ENCODE measurements around the gene WHAMM. TPM values are rescaled to one million over a fixed set of nuclear protein-coding genes. Genes with fewer than 3 reads are reported as not detected.

Gene WHAMM
- total RNA-seq, 2 experiments from 2014 or later: 4.2 to 5.3 TPM

DNA sequence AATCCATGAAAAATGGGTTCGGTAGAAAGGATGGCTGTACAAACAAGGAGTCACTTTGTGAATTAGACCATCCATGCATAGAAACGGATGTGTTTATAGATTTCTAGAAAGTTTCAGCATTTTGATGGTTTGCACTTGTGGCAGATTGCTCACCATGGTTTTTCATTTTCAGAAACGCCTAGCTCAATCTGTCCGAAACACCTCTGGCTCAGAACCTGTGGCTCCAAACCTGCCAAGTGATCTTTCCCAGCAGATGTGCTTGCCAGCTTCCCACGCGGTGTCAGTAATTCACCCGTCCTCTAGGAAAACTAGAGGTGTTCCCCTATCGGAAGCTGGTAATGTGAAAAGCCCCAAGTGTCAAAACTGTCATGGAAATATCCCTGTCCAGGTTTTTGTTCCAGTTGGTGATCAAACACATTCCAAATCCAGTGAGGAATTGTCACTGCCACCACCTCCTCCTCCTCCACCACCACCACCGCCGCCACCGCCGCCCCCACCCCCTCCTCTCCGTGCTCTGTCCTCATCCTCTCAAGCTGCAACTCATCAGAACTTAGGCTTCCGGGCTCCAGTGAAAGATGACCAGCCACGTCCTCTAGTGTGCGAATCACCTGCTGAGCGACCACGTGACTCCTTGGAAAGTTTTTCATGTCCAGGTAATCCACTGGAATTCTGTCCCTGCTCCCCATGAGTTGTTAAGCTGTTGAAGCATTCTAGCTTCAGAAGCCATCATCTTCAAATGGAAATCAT is 21.2 kb downstream of the WHAMM start:
- H3K36me3 Mint-ChIP-seq: peaks cover 77% of the 10 kb centered on the region
- no peak for DNase-seq
- intact Hi-C loops (cut with micrococcal nuclease): loop anchor here (5.0 kb wide), 1 partner anchor 122 kb away; the partner anchor contains the start of gene HOMER2
- H3K4me1 Mint-ChIP-seq (ENCODE audit: low read depth): peaks cover 28% of the 10 kb centered on the region
- POLR2A ChIA-PET: no interaction called here
- H3K9me3 Mint-ChIP-seq: no peaks in the 10 kb centered on the region
- no peaks in the 10 kb centered on the region for H3K27me3 Mint-ChIP-seq
- H3K4me3 Mint-ChIP-seq: no peak overlapping the region
- CTCF ChIA-PET: interaction anchor here (1.5 kb wide), 1 partner anchor 19 kb away, joined by 3 read pairs; no protein-coding TSS in a partner anchor
- H3K27ac Mint-ChIP-seq: no peak overlapping the region

- intact Hi-C loops (cut with micrococcal nuclease): loop anchor here (1.0 to 5.0 kb wide), 3 partner anchors 21 to 120 kb away; partner anchors contain the start of gene HOMER2
- H3K27me3 Mint-ChIP-seq: no peaks in the 10 kb centered on the region
- DNase-seq: no peak
- H3K27ac Mint-ChIP-seq: no peak overlapping the region
- ChIA-PET POLR2A (interaction anchor here (1.2 to 2.1 kb wide), 2 partner anchors 21 to 23 kb away, joined by 3 to 19 read pairs; no protein-coding TSS in a partner anchor), CTCF (interaction anchor here (0.6 to 1.2 kb wide), 6 partner anchors 15 to 168 kb away, joined by 3 to 6 read pairs (median 3); no protein-coding TSS in a partner anchor)
- peaks cover 81% of the 10 kb centered on the region for H3K36me3 Mint-ChIP-seq
- no peaks in the 10 kb centered on the region for H3K9me3 Mint-ChIP-seq
- H3K4me1 Mint-ChIP-seq (ENCODE audit: low read depth): peaks cover 28% of the 10 kb centered on the region
- no peak overlapping the region for H3K4me3 Mint-ChIP-seq
These were observed 22.6 kb downstream of the WHAMM start for GRCh38 chr15:82831894-82832600.

- H3K36me3 Mint-ChIP-seq: peaks cover 86% of the 10 kb centered on the region
- intact Hi-C loops (cut with micrococcal nuclease): loop anchor here (1.0 to 5.0 kb wide), 3 partner anchors 21 to 120 kb away; partner anchors contain the start of gene HOMER2
- H3K27ac Mint-ChIP-seq: peak overlapping the region; percentile 50
These were observed 23.4 kb downstream of the WHAMM start for GRCh38 chr15:82832601-82833361.

GRCh38 chr15:82833362-82833682 is 23.9 kb downstream of the WHAMM start:
- intact Hi-C loops (cut with micrococcal nuclease): loop anchor here (5.0 kb wide), 1 partner anchor 119 kb away; the partner anchor contains the start of gene HOMER2
- Mint-ChIP-seq H3K27me3 (no peaks in the 10 kb centered on the region), H3K27ac (no peak overlapping the region), H3K4me3 (no peak overlapping the region), H3K36me3 (peaks cover 85% of the 10 kb centered on the region), H3K4me1 (ENCODE audit: low read depth) (peaks cover 22% of the 10 kb centered on the region), H3K9me3 (no peaks in the 10 kb centered on the region)
- ChIA-PET CTCF (interaction anchor here (0.7 to 1.2 kb wide), 6 partner anchors 16 to 167 kb away, joined by 3 to 6 read pairs (median 3); no protein-coding TSS in a partner anchor), POLR2A (interaction anchor here (1.2 to 2.1 kb wide), 2 partner anchors 23 to 25 kb away, joined by 3 to 19 read pairs; no protein-coding TSS in a partner anchor)
- no peak for DNase-seq

More at GRCh38 chr15:82832601-82833361, 23.4 kb downstream of the WHAMM start:
- H3K4me3 Mint-ChIP-seq: no peak overlapping the region
- no peaks in the 10 kb centered on the region for H3K9me3 Mint-ChIP-seq
- DNase-seq: peak; percentile 67
- ChIA-PET POLR2A (interaction anchor here (1.2 to 2.1 kb wide), 2 partner anchors 22 to 24 kb away, joined by 3 to 19 read pairs; no protein-coding TSS in a partner anchor), CTCF (interaction anchor here (0.6 to 1.2 kb wide), 8 partner anchors 16 to 1801 kb away, joined by 3 to 6 read pairs (median 3); no protein-coding TSS in a partner anchor)
- peaks cover 28% of the 10 kb centered on the region for H3K4me1 Mint-ChIP-seq (ENCODE audit: low read depth)
- no peaks in the 10 kb centered on the region for H3K27me3 Mint-ChIP-seq

DNA sequence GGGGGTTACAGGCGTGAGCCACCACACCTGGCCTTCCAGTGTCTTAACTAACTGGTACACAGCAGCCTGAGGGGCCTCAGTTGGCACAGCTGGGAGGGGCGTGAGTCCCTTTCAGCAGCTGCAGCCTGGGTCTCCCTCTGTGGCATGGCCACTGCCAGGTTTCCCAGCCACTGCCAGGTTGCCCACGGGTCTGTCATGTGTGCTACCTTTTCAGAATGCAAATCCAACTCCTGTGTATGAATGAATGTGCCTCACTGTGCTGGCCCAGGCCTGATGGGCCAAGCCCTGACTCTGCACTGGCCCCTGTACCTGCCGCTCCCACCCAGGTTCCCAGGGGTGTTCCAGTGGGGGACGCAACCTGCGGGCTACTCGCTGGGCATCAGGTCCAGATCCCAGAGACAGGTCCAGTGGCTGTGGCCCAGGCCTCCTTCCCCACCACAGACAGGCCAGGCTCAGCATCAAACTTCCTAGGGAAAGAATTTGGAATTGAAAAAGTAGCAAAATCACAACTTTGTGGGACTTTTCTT is 26.0 kb downstream of the WHAMM start:
- intact Hi-C loops (cut with micrococcal nuclease): no loop called here
- no peak for DNase-seq
- Mint-ChIP-seq H3K4me1 (ENCODE audit: low read depth) (peaks cover 21% of the 10 kb centered on the region), H3K27ac (no peak overlapping the region), H3K9me3 (peaks cover 7% of the 10 kb centered on the region), H3K4me3 (no peak overlapping the region), H3K27me3 (no peaks in the 10 kb centered on the region), H3K36me3 (peaks cover 70% of the 10 kb centered on the region)
- ChIA-PET CTCF (no interaction called here), POLR2A (no interaction called here)

GRCh38 chr15:82838096-82838735 is 28.8 kb downstream of the WHAMM start:
- peaks cover 2% of the 10 kb centered on the region for H3K4me1 Mint-ChIP-seq (ENCODE audit: low read depth)
- DNase-seq: no peak
- CTCF ChIA-PET: interaction anchor here (1.1 to 1.3 kb wide), 2 partner anchors 11 to 172 kb away, joined by 3 to 4 read pairs; no protein-coding TSS in a partner anchor
- intact Hi-C loops (cut with micrococcal nuclease): no loop called here
- H3K27me3 Mint-ChIP-seq: no peaks in the 10 kb centered on the region
- H3K27ac Mint-ChIP-seq: no peak overlapping the region
- peaks cover 11% of the 10 kb centered on the region for H3K9me3 Mint-ChIP-seq
- H3K36me3 Mint-ChIP-seq: peaks cover 49% of the 10 kb centered on the region
- POLR2A ChIA-PET: interaction anchor here (0.6 kb wide), 1 partner anchor 18 kb away, joined by 3 read pairs; no protein-coding TSS in a partner anchor
- no peak overlapping the region for H3K4me3 Mint-ChIP-seq

GRCh38 chr15:82839136-82839535 is 29.7 kb downstream of the WHAMM start:
- Mint-ChIP-seq H3K27me3 (no peaks in the 10 kb centered on the region), H3K9me3 (peaks cover 13% of the 10 kb centered on the region), H3K27ac (no peak overlapping the region), H3K4me1 (ENCODE audit: low read depth) (no peaks in the 10 kb centered on the region), H3K36me3 (peaks cover 42% of the 10 kb centered on the region), H3K4me3 (no peak overlapping the region)
- ChIA-PET POLR2A (no interaction called here), CTCF (interaction anchor here (1.1 kb wide), 1 partner anchor 171 kb away, joined by 3 read pairs; no protein-coding TSS in a partner anchor)
- intact Hi-C loops (cut with micrococcal nuclease): no loop called here
- no peak for DNase-seq

GRCh38 chr15:82840166-82840565 is 30.7 kb downstream of the WHAMM start:
- peaks cover 34% of the 10 kb centered on the region for H3K36me3 Mint-ChIP-seq
- intact Hi-C loops (cut with micrococcal nuclease): no loop called here
- peaks cover 13% of the 10 kb centered on the region for H3K9me3 Mint-ChIP-seq
- DNase-seq: no peak
- POLR2A ChIA-PET: no interaction called here
- peaks cover 6% of the 10 kb centered on the region for H3K4me1 Mint-ChIP-seq (ENCODE audit: low read depth)
- CTCF ChIA-PET: no interaction called here
- H3K27ac Mint-ChIP-seq: no peak overlapping the region
- H3K4me3 Mint-ChIP-seq: no peak overlapping the region
- no peaks in the 10 kb centered on the region for H3K27me3 Mint-ChIP-seq

DNA sequence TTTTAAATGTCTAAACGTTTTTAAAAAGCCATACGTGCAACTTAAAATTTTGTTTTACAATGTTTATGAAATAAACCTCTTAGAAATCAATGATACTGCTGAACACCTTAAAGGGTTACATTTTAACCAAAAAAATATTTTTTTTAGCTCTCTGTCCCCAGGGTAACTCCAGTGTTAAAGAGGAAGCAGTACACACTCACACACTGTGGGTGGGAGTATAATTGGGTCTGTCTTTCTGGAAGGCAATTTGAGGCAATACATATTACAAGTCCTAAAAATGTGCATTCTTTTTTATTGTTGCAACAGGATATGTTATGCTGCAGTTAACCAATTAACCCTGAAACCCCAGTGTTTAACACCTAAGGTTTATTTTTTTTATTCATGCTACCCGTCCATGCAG is 34.1 kb downstream of the WHAMM start:
- H3K36me3 Mint-ChIP-seq: peaks cover 3% of the 10 kb centered on the region
- POLR2A ChIA-PET: no interaction called here

GRCh38 chr15:82845686-82846085 is 36.3 kb downstream of the WHAMM start:
- CTCF ChIA-PET: no interaction called here
- peaks cover 6% of the 10 kb centered on the region for H3K9me3 Mint-ChIP-seq
- H3K4me1 Mint-ChIP-seq (ENCODE audit: low read depth): peaks cover 10% of the 10 kb centered on the region
- no peak overlapping the region for H3K4me3 Mint-ChIP-seq
- DNase-seq: no peak
- intact Hi-C loops (cut with micrococcal nuclease): no loop called here
- POLR2A ChIA-PET: no interaction called here
- H3K36me3 Mint-ChIP-seq: peaks cover 3% of the 10 kb centered on the region
- H3K27ac Mint-ChIP-seq: no peak overlapping the region
- H3K27me3 Mint-ChIP-seq: no peaks in the 10 kb centered on the region

More for the DNA sequence above, 34.1 kb downstream of the WHAMM start:
- Mint-ChIP-seq H3K4me3 (no peak overlapping the region), H3K27me3 (no peaks in the 10 kb centered on the region), H3K4me1 (ENCODE audit: low read depth) (peaks cover 6% of the 10 kb centered on the region), H3K9me3 (peaks cover 13% of the 10 kb centered on the region), H3K27ac (no peak overlapping the region)
- intact Hi-C loops (cut with micrococcal nuclease): no loop called here
- no peak for DNase-seq
- CTCF ChIA-PET: no interaction called here

- intact Hi-C loops (cut with micrococcal nuclease): no loop called here
- no peak overlapping the region for H3K27ac Mint-ChIP-seq
- no peak for DNase-seq
- peaks cover 10% of the 10 kb centered on the region for H3K4me1 Mint-ChIP-seq (ENCODE audit: low read depth)
- no peak overlapping the region for H3K4me3 Mint-ChIP-seq
- POLR2A ChIA-PET: no interaction called here
- H3K27me3 Mint-ChIP-seq: no peaks in the 10 kb centered on the region
- CTCF ChIA-PET: interaction anchor here (5.6 kb wide), 1 partner anchor 153 kb away, joined by 42 read pairs; no protein-coding TSS in a partner anchor
- peaks cover 6% of the 10 kb centered on the region for H3K9me3 Mint-ChIP-seq
- H3K36me3 Mint-ChIP-seq: peaks cover 3% of the 10 kb centered on the region
These were observed 37.2 kb downstream of the WHAMM start for GRCh38 chr15:82846621-82847020.

Measured in activated CD4-positive, alpha-beta memory T cell treated with anti-CD3 and anti-CD28 coated beads for 36 hours (primary cell).